Stomach (tissue), 9 donors: ENCODE results near the gene TMEM267. TPM values are rescaled to one million over a fixed set of nuclear protein-coding genes. Genes with fewer than 3 reads are reported as not detected.
A peak's percentile ranks its signal among the peaks of the same experiment; 100 is the strongest.
"Not testable (repeated sequence)": the region's sequence is repeated elsewhere in the genome, so short reads cannot be mapped to it uniquely, and the experiment has no call there.

ENCODE experiments used
- DNase-seq, 2 donors: peaks; one replicate each; pipeline versions ENCODE4 v3.0.0 to v3.0.0-alpha.2; 2013 to 2019
- H3K27ac ChIP-seq, 5 donors: fragments of 200-600 bp in 4 of 5; sonication (generic) in 4 of 5; one replicate each; pipeline ENCODE4 v1.5.1; 2013 to 2019; ENCODE audit warnings: mild to moderate bottlenecking in 1 of 5, moderate library complexity in 1 of 5
- H3K27me3 ChIP-seq, 3 donors: fragments of 200-600 bp; sonication (generic); one replicate each; pipeline ENCODE4 v1.5.1; 2017 to 2019; ENCODE audit warnings: mixed run types in 1 of 3
- H3K36me3 ChIP-seq, 4 donors: fragments of 200-600 bp; sonication (generic); 1 replicate in 3 of 4; 2 replicates in 1 of 4; pipeline ENCODE4 v1.5.1; 2016 to 2019
- H3K4me1 ChIP-seq, 4 donors: fragments of 200-600 bp; sonication (generic); one replicate each; pipeline ENCODE4 v1.5.1; 2016 to 2019
- H3K4me3 ChIP-seq, 4 donors: fragments of 200-600 bp; sonication (generic) in 3 of 4; one replicate each; pipeline ENCODE4 v1.5.1; 2016 to 2019; ENCODE audit warnings: mild to moderate bottlenecking in 1 of 4
- H3K9me3 ChIP-seq, 4 donors: fragments of 200-600 bp; sonication (generic); one replicate each; pipeline ENCODE4 v1.5.1; 2016 to 2019
- CTCF ChIP-seq, 7 experiments: fragments of 450-650 bp in 4 of 7; fragments of 200-600 bp in 3 of 7; sonication (generic) in 3 of 7; IDR thresholded peaks; one replicate each; pipeline ENCODE4 v1.5.1; 2016 to 2019; ENCODE audit warnings: antibody characterized with exemption in 7 of 7, control low read depth in 2 of 7, mild to moderate bottlenecking in 1 of 7
- EP300 ChIP-seq: sonication (generic); formaldehyde crosslinking; IDR thresholded peaks from one replicate; pipeline ENCODE4 v1.6.1; 2017; ENCODE audit warnings: antibody characterized with exemption
- POLR2A ChIP-seq, 4 donors: fragments of 450-650 bp; IDR thresholded peaks; one replicate each; pipeline ENCODE4 v1.6.1; 2016; ENCODE audit warnings: antibody characterized with exemption in 4 of 4, control low read depth in 2 of 4, mild to moderate bottlenecking in 1 of 4, moderate library complexity in 1 of 4
- POLR2AphosphoS5 ChIP-seq, 3 donors: sonication (generic); formaldehyde crosslinking; IDR thresholded peaks; one replicate each; pipeline ENCODE4 v1.6.1; 2016; ENCODE audit warnings: antibody characterized with exemption in 3 of 3
- WGBS, 5 donors: extraction: QIAGEN DNeasy Blood & Tissue Kit in 3 of 5; methylation state at CpG; one replicate each; pipeline versions ENCODE4 v1.1.5 to v1.1.7; 2013 to 2018; 5-methylcytosine and 5-hydroxymethylcytosine counted together
- intact Hi-C: fragments of 100-400 bp; cut with DNase I; formaldehyde crosslinking; loops from one replicate; pipeline ENCODE4 v1.15.1; 2023; ENCODE audit warnings: low total_unique reads
- polyA plus RNA-seq, 3 donors: library from polyadenylated mRNA; stranded (reverse); fragments of 200-250 nt; gene quantifications; one replicate each; pipeline ENCODE4 v1.2.3, GENCODE V29; 2013
- total RNA-seq, 5 donors: library from RNA; depleted of rRNA; stranded (reverse); fragments of >200 nt; gene quantifications; one replicate each; pipeline versions ENCODE4 v1.1.0 to v1.2.3, GENCODE V29; 2014 to 2016
- donor health status: healthy with polysubstance abuse.
- donor health status: Bipolar disorder and iron deficiency.
- donor health status: healthy.

TMEM267 gene
- total and polyA plus RNA-seq, 8 donors = 1.7 to 51.3 (median 7.9) TPM

- no peaks in the 10 kb centered on the region for H3K27me3 ChIP-seq
- H3K9me3 ChIP-seq = no peaks in the 10 kb centered on the region
- peaks cover 0 to 24% (median 17%) of the 10 kb centered on the region in 4 donors for H3K4me1 ChIP-seq
- TF ChIP-seq CTCF (IDR thresholded peaks at IDR 0.05) (no peak), POLR2AphosphoS5 (IDR thresholded peaks at IDR 0.05) (no peak), POLR2A (IDR thresholded peaks at IDR 0.05) (no peak), EP300 (no peak)
- no peak for DNase-seq
- H3K4me3 ChIP-seq = peak overlapping the region; percentile 60 to 72 (median 66)
- H3K27ac ChIP-seq = peak overlapping the region in 4 of 5 donors; percentile 84 to 92 (median 88)
- WGBS, 5 donors = 7 to 10% (median 7%) methylated on average over 1 of the region's 1 CpG
- no peaks in the 10 kb centered on the region for H3K36me3 ChIP-seq
- intact Hi-C loops = no loop called here
These were observed 32.0 kb upstream of the TMEM267 start for GRCh38 chr5:43515678-43516048.

GRCh38 chr5:43514816-43515677 lies 31.4 kb upstream of the TMEM267 start, which contains the start of gene C5orf34:
Gene C5orf34, minus strand, starts transcription at chr5:43515148. Its CDS starts 5,809 bp downstream, at chr5:43509339.
- no peaks in the 10 kb centered on the region for H3K27me3 ChIP-seq
- DNase-seq = peak; percentile 98 to 99
- H3K9me3 ChIP-seq = no peaks in the 10 kb centered on the region
- 0% methylated on average over 33 to 35 of the region's 35 CpGs for WGBS, 5 donors
- H3K27ac ChIP-seq = peak within 1 kb of the TSS; percentile 77 to 92 (median 86)
- intact Hi-C loops = no loop called here
- H3K4me3 ChIP-seq = peak within 1 kb of the TSS; percentile 60 to 72 (median 66)
- H3K36me3 ChIP-seq = no peaks in the 10 kb centered on the region
- TF ChIP-seq CTCF (IDR thresholded peaks at IDR 0.05) (no peak), POLR2AphosphoS5 (IDR thresholded peaks at IDR 0.05) (peak; percentile 79 to 96 (median 93)), POLR2A (IDR thresholded peaks at IDR 0.05) (peak in 2 of 4 donors; percentile 22 to 71)
- H3K4me1 ChIP-seq = peaks cover 0 to 24% (median 17%) of the 10 kb centered on the region in 4 donors

GRCh38 chr5:43514471-43514815 lies 30.8 kb upstream of the TMEM267 start:
- WGBS, 5 donors = 0 to 3% (median 1%) methylated on average over 6 of the region's 6 CpGs
- no peaks in the 10 kb centered on the region for H3K36me3 ChIP-seq
- peaks cover 0 to 24% (median 17%) of the 10 kb centered on the region in 4 donors for H3K4me1 ChIP-seq
- H3K27me3 ChIP-seq = no peaks in the 10 kb centered on the region
- intact Hi-C loops = no loop called here
- DNase-seq = no peak
- H3K27ac ChIP-seq = peak overlapping the region; percentile 14 to 92 (median 86)
- TF ChIP-seq EP300 (no peak), CTCF (IDR thresholded peaks at IDR 0.05) (no peak), POLR2A (IDR thresholded peaks at IDR 0.05) (no peak), POLR2AphosphoS5 (IDR thresholded peaks at IDR 0.05) (no peak)
- peak overlapping the region; percentile 60 to 72 (median 66) for H3K4me3 ChIP-seq
- no peaks in the 10 kb centered on the region for H3K9me3 ChIP-seq

- Histone ChIP-seq H3K27me3 (no peaks in the 10 kb centered on the region), H3K4me1 (peaks cover 0 to 24% (median 17%) of the 10 kb centered on the region in 4 donors), H3K27ac (peak overlapping the region in 3 of 5 donors; percentile 84 to 90 (median 86)), H3K36me3 (peaks cover 0 to 2% (median 0%) of the 10 kb centered on the region in 4 donors), H3K9me3 (no peaks in the 10 kb centered on the region), H3K4me3 (peak overlapping the region; percentile 60 to 72 (median 66))
- DNase-seq = peak in 1 of 2 donors; percentile 15
- TF ChIP-seq EP300 = no peak
- TF ChIP-seq POLR2A (IDR thresholded peaks at IDR 0.05) = no peak
- TF ChIP-seq POLR2AphosphoS5 (IDR thresholded peaks at IDR 0.05) = no peak
- no peak for TF ChIP-seq CTCF (IDR thresholded peaks at IDR 0.05)
- 11 to 16% (median 13%) methylated on average over 4 of the region's 4 CpGs for WGBS, 5 donors
- intact Hi-C loops = no loop called here
These were observed 30.4 kb upstream of the TMEM267 start for GRCh38 chr5:43514025-43514424.

- H3K27ac ChIP-seq, H3K9me3 ChIP-seq, DNase-seq, intact Hi-C loops, H3K27me3 ChIP-seq, H3K4me3 ChIP-seq: not testable (repeated sequence)
- Histone ChIP-seq H3K4me1 (peaks cover 0 to 22% (median 16%) of the 10 kb centered on the region in 4 donors), H3K36me3 (peaks cover 0 to 17% (median 8%) of the 10 kb centered on the region in 4 donors)
- 87 to 98% (median 93%) methylated on average over 5 to 36 of the region's 36 CpGs for WGBS, 5 donors
These were observed 27.4 kb upstream of the TMEM267 start for GRCh38 chr5:43511062-43511461.
